ENCODE measurements around the gene INHBB.

INHBB gene

DNA sequence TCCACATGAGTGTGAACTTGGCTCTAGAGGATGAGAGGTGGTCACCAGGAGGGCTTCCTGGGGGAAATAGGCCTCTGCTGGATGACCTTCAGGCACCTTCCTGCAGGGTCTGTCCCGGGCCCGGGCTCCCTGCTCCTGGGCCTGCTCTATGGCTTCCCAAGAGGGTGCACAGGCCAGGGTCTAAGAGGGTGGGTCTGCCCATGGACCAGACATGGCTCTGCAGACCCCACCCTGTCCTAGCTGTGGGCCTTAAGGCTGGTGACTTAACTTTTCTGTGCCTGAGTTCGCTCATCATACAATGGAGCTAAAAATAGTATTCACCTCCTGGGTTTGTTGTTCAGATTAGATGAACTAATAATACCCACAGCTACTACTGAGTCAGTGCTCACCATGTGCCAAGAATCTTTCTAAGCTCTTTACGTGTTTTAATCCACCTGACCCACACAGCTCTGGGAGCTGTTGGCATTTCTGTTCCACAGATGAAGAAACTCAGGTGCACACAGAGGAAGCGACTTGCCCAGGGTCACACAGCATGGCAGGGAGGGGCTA, 14.4 kb downstream of the INHBB start:
- DNase-seq = no peak

DNA sequence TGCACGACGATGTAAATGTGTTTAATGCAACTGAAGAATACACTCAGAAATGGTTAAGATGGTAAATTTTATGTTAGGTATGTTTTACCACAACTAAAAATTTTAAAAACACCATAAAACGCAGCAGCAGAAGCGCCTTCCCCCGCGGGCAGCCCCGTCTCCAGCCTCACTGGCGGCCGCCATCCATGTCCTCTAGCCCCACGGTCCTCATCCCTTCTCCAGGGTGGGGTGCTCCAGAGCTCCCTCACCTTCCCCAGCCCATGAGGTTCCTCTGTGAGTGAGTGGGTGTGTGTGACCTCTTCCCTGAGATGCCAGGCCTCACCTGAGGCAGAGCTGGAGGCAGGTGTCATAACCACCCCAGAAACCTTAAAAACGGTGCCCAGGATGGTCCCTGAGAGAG, 17.0 kb downstream of the INHBB start:
- no peak for DNase-seq

DNA sequence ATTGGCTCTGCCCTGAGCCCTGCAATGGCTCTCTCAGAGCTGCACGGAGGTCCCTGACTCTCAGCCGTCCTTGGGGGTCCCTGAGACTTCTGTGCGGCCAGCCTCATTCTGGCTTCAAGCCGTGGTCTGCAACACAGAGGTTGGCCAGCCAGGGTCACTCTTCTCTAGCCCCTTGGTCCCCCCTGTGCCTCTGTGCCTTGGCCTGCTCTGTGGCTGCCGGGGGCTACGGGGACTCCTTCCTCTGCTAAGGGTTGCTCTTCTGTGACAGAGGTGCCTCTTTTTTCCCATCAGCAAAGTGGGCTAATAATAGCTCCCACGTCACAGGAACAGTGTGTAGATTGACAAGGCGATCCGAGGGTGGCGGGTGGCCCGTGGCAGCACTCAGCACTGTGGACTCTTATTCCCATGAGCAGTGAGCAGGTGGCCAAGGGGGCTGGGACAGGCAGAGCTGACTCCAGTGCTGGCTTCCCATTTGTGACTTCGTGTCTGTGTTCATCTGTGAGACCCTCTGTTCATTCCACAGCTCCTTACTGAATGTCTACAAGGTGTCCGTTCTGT, 19.4 kb downstream of the INHBB start:
- no peak for DNase-seq

DNA sequence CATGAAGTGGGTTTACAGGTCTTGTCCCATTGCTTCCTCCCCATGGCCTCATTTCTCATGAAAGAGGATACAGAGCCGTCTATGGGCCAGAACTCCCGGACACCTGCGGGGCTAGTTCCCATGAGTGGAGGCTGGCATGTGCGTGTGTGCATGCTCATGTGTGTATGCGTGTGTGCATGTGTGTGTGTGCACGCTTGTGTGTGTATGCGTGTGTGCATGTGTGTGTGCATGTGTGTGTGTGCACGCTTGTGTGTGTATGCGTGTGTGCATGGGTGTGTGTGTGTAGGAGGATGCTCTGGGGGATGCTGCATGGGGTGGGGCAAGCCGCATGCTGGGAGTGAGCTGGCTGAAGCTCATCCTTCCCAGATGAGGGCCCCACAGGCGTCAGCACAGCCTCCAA, 20.8 kb downstream of the INHBB start:
- DNase-seq = no peak

DNA sequence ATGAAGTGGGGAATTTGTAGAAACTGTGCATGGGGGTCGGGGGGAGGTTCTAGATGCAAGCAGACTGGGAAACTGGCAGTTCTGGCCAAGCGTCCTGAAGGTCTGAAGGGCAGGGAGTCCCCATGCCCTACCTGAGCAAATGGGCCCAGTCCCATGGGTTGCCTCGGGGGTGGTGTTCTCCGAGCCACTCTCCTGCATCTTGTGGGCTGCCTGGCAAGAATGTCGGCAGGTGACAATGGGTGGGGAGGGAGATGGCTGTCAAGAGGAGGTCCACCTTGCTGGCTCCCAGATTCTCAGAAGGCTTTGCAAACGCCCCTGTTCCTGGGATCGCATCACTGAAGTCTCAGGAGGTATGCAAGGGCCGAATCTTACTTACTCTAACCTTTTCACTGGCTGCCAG, 21.3 kb downstream of the INHBB start:
- no peak for DNase-seq

DNA sequence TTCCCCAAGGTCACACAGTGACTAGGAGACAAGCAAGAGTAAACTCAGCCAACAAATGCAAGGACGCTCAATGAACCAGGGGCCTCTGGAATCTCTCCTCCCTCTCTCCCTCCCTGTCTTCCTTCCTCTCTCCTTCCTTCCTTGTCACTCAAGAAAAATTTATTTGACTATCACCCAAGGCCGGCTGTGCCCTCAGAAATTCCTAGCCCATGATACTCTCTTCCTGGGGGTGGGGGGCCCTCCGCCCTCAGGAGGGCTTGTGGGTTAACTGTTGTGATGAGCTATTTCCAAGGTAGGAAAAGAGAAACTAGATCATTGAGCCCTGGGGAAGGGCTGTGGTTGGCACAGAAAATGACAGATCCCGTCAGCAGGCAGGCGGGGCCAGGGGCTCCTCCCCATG, 21.7 kb downstream of the INHBB start:
- no peak for DNase-seq

DNA sequence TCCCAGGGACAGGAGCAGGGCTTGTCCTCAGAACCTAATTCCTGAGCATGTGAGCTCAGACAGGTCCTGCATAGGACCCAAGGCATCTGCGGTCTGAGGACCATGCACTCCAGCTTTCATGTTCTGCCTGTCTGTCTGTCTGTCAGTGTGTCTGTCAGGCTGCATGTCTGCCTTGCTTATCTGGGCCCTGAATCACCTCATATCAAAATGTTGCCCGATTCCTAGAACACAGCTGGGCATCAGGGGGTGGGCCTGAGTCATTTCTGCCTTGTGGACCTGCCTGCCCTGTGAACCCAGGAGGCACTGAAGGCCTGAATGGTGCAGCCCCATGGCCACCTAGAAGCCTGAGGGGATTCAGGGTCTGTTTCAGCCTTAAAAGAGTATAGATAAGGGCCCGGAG, 22.1 kb downstream of the INHBB start:
- no peak for DNase-seq

DNA sequence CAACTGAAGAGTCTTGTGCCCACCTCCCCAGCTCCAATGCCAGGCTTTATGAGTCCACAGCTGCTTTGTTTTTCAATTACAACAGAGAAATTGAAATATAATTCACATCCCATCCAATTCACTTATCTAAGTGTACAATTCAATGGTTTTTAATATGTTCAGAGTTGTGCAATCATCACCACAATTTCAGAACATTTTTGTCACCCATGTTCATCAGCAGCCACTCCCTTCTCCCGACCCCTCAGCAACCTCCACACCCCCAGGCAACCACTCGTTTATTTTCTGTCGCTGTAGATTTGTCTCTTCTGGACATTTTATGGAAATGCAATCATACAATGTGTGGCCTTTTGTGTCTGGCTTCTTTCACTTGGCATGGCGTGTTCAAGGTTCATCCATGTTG, 23.3 kb downstream of the INHBB start:
- DNase-seq = no peak

DNA sequence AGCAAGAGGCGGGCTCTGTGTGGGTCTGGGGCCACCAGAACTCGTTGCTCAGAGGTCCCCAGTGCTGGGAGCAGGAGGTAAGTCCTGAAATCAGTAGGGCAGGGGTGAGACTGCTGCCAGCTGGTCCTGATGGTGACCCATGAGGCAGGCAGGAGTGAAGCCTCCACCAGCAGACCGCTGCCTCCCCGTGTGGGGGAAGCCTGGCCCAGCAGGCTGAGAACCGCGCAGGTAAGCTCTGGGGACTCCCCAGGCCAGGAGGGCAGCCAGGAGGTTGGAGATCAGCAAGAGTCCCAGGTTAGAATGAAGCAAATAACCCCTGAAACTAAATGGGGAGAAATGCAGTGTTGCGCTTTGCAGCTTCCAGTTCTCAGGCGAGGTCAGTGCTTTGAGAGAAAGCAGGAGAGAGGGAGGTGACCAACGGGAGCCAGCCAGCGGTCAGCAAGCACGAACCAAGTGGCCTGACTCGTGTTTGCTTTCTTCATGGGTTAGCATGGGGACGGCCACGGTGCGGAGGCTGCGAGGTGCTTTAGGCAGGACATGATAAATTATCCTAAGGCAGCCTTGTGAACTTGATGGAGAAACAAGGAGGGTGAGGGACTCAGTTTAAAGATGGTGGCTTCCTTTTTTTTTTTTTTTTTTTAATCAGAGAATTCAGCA, 26.2 kb downstream of the INHBB start:
- no peak for DNase-seq

DNA sequence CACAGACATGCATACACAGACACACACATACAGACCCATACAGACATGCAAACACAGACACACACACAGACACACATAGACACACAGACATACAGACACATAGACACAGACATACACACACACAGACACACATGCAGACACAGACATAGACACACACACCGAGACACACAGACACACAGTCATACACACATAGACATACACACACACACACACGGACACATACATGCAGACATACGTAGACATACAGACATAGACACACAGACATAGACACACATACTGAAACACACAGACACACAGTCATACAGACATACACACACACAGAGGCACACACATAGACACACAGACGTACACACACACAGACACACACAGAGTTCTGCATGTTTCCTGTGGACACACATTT, 26.9 kb downstream of the INHBB start:
- no peak for DNase-seq

DNA sequence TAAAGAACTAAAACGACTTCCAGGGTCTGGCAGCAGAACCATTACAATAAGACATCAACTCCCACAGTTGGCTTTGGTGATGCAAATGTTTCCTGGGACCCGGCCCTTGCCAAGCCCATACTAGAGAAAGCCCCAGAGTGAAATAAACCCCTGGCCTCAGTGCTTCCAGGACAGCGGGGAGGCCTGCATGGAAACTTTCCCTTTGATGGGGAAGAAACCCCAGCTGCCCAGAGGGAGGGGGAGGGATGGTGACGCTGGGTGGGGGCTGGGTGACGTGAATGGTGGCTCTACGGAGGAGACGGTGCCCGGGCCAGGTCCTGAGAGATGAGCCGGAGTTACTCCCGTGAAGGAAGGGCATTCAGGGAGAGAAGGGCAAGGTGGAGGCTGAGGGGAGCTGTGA, 27.5 kb downstream of the INHBB start:
- DNase-seq = no peak

DNA sequence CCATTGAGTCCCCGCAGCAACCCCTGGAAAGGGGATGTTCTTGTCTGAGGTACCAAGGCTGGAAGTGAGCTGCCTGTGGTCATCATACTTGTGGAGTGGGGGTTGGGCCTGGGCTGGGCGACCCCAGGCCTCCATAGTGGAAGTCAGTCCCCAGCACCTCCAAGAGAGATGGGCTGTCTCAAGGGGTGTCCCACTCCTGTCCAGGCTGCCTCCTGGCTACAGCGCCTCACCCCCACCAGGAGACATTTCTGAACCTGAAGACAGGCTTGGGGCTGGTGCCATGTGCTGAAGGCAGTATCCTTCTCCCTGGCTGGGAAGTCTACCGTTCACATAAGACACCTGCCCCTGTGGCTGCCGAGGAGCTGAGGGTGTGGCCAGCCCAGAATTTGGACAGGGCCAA, 28.9 kb downstream of the INHBB start:
- DNase-seq = no peak

DNA sequence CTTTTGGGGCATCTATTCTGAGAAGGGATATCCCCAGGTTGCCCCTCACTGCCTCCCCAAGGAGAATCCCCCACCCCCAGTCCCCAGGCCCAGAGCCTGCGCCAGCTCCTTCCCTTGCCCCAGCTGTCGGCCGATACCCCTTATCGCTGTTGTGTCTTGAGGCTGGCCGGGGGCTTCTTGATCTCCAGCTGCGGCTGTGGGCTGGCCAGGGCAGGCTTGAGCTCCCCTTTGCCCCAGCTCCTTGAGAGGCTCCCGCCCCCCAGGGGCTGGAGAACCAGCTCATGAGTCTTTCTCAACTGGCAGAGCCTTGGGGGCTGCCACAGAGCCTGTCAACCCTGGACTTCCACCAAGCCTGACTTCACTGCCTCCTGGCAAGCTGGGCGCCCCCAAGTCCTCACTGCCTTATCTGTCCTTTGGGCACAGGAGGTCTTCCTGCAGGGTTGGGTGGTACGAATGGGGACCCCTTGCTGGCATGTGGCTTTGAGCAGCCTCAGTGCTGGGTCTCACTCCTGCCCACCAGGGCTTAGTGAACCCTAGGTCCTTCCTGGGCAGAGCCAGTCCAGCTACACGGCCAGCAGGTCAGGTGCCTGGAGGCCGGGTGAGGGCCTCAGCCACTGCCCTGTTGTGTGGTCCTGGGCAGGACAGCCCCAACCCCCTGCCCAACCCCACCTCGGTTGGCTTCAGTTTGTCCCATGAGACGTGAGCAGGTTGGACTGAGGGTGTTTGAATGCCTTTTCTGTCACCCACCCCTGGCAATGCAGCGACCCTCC, 29.5 kb downstream of the INHBB start:
- DNase-seq = no peak

DNA sequence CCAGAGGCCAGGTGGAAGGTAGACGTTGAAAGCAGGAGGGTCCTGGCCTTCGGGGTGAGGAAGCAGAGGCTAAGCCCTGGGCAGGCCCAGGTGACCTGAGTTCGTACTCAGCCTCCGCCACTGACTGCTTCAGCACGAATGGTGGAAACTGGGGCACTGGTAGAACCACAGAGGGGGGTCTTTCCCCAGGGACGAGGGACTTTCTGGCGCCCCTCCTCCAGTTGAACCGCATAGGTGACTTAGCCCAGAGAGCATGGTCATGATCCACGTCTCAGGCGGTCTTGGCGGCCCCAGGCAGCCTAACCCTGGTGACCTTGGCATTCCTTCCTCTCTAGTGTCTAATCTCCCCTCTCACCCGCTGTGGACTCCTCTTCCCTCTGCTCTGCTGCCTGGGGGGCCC, 30.2 kb downstream of the INHBB start:
- DNase-seq = no peak

DNA sequence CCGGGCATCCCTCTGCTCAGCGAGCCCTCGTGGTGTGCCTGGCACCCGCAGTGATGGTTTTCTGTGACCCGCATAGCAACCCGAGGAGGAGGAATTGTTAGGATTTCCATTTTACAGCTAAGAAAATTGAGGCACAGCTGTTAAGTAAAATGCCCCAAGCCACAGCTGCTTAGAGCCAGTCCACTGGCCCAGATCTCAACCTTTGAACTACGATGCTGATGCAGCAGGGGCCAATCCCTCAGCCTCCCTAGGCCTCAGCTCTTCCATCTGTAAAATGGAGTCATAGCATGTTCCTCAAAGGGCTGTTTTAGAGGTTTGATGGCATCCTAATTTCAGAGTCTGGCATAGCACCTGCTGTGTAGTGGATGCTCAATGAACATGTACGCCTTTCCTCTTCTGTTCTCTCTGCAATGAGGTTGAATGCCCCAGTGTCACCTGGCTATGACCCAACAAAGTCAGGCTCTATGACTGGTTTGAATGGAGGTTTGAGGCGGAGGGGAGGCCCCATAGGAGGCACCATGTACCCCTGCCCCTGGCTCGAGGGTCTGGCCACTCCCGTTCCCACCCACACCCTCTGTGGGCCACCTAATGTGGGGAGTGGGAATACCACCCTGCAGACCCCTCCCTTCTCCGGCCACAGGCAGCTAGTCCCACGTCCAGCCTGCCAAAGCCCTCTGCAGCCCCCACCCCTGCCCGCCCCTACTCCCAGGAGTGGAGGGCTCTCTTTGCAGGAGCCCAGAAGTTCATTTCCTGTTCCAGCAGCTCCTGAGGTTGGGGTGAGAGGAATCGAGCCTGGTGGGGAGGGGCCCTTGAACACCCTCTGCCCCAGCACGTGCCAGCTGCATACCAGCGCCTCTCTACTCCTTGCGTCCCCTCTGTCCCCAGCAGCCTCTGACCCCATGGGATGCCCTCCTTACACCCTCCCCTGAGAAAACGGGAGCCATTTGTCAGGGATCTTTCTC, 31.0 kb downstream of the INHBB start:
- DNase-seq = no peak

DNA sequence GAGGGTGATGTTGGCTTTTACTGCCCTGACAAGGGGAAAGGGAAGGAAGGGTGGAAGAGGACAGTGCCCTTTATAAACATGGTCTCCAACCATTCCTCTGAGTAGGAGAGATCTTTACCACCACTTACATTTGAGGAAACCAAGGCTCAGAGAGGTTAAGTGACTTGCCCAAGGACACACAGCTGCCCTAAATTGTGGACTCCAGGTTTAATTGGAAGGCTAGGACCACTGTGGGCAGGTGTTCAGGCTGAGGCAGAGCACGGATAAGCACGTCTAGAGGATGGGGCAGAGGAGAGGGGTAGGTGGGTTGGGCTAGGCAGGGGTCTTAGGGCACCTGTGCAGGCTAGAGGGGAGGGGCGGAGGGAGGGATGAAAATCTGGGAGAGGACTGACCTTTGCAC, 32.7 kb downstream of the INHBB start:
- no peak for DNase-seq

DNA sequence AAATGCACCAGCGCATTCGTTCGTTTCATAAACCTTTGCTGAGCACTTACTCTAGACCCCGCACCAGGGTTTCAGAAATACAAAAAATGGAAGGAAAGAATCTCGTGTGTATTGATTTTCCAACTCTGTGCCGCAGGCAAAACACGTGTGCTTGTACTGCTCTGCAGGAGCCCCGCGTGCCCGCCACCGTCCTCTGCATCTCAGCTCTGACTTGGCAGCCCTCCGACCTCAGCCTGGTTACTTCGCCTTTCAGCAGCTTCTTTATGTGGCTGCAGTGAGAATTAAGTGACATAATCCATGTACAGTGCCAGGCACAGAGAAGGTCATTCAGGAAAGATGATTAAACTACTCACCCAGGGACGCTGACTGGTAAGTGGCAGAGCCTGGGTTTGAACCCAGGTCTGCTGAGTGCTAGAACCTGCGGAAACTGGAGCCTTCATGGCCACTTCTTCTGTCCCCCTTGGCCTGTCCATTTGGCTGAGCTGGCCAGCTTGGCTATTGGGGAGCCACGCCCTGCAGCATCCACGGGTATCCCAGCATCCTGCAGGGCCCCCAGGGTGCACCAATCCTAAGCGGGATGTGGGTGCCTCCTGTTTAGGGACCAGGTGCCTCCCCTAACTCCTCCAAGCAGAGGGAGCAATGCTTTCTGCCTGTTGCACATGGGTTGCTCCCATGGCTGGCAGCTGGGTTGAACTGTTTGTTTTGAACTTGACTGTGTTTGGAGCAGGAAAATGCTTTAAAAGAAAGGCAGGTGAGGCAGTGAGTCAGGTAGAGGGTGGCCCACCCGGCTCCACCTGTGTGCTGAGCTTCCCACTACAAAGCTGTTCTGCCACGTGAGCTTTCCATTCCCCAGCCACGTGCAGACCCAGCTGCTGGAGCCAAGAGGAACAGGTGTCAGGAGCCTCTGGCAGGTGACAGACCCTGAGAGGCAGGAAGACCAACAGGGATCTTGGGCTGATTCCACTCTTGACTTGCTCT, 34.3 kb downstream of the INHBB start:
- DNase-seq = no peak

DNA sequence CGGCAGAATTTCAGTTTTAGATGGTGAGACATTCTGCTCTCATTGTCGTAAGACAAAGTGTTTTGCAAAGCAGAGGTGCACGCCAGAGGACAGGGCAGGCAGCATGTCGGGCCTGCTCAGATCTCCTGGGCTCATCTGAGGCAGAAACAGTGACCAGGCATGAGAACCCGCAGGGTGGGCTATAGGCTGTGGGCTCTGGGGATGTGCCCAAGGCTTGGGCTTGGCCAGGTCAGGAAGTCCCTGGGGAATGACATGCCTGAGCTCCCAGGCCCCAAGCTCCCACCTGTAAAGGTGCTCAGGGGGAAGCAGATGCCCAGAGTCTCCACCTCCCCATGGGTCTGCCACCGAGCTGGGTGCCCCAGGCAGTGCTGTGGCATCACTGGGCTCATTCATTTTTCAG, 35.3 kb downstream of the INHBB start:
- no peak for DNase-seq

DNA sequence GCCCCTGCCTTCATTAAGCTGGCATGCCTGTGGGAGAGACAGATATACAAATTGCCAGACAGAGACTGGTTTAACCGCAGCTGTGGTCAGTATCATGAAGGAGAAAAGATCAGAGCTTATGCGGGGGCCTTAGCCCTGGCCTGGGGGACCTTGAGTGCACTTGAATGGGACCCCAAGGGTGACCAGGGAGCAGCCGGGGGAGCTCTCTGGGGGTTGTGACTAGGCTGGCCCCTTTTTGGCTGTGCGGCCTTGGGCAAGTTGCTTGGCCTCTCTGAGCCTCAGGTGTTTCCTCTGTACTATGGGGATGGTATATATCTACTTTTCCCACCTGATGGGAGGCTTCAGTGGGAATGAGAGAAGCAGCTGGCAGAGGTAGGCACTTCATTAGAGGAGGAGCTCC, 35.7 kb downstream of the INHBB start:
- no peak for DNase-seq

DNA sequence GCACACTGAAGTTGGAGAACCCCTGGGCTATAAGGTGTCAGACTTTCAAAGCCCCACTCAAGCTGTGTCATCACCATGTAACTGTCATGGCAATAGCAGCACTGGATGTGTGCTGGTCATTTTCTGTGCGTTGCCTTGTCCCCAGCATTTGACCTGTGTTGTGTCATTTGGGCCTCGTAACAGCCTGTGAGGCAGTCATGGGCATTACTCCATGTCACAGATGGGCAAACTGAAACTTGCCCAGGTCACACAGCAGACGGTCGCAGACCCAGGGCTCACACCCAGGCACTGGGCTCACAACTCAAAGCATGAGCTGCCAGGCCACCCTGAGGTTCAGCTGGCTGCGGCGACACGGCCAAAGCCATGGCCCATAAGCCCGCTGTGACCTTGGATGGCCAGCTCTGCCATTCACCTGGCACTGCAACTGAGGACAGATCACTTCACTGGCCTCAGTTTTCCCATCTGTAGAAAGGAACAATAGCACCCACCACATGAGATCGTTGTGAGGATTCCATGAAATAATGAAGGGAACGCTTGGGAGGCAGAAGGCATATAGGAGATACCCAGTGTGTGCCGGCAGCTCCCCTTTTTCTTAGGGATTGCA, 36.7 kb downstream of the INHBB start:
- no peak for DNase-seq

DNA sequence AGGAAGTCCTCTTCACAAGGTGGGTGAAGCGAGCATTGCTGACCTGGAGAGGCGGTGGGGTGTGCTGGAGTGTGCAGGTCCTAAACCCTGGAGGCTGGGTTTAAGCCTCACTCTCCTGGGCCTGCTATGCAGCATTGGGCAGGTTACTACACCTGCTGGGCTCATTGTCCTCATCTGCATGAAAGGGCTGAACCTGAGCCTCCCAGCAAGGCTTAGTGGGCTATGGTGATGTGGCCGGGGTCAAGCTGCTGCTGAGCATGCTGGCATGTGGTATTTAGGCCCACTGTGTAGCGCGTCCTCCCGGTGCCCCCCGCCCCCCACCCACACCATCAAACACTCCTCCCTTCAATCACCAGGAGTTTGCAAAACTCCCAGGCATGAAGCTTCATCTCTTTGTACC, 37.3 kb downstream of the INHBB start:
- DNase-seq = no peak

Data from T-helper 9 cell (primary cell).